Cardiac fibroblast (primary cell): ENCODE measurements around the gene BLOC1S3.
A peak's percentile ranks its signal among the peaks of the same experiment; 100 is the strongest.

Experiments used
- DNase-seq, 2 donors: peaks; one replicate each; pipeline versions ENCODE4 v3.0.0 to v3.0.0-alpha.2; 2010; ENCODE audit warnings: low read depth in 2 of 2
- H3K4me3 ChIP-seq, 2 donors: replicated peaks in 1 of 2; 1 replicate in 1 of 2; 2 replicates in 1 of 2; pipeline ENCODE4 v1.5.1; 2011; ENCODE audit warnings: low read depth in 2 of 2, low read length in 2 of 2, mild to moderate bottlenecking in 2 of 2, moderate library complexity in 1 of 2
- CTCF ChIP-seq: IDR thresholded peaks from one replicate; pipeline ENCODE4 v1.5.1; 2011; ENCODE audit warnings: low read depth, mild to moderate bottlenecking, low read length, inconsistent platforms

The BLOC1S3 gene

GRCh38 chr19:45163156-45163555, 15.4 kb upstream of the BLOC1S3 start:
- DNase-seq: no peak
- TF ChIP-seq CTCF: no peak
- H3K4me3 ChIP-seq: no peak overlapping the region

DNA sequence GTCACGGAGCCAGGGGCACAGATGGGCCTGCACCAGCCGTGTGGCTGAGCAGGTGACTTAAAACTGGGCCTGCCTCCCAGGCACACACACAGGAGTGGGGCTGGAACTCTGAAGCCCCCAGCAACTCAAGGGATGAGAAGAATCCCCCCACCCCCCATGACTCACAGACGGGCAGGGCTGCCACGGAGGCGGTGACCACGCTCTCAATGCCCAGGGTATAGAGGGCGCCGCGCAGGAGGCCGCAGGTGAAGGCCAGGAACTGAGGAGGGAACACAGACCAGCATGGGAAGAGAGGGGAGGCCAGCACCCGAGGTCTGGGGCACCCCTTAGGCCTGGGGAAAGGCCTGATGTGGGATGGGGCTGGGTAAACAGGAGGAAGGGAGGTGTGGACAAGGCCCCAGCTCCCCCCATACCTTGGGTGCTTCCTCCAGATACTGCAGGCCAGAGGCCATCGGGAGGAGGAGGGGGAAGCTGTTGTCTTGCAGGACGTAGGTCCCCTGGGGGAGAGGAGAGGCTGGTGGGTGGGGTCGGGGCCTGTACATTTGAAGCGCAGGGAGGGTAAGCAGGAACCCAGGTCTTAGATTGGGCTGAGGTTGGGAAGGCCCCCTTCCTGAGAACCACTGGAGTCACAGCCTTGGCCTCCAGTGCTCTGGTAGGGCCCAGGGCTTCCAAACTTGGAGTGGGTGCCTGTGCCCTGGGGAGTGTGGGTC, 14.7 kb upstream of the BLOC1S3 start:
- DNase-seq: no peak
- TF ChIP-seq CTCF: no peak
- H3K4me3 ChIP-seq: no peak overlapping the region

DNA sequence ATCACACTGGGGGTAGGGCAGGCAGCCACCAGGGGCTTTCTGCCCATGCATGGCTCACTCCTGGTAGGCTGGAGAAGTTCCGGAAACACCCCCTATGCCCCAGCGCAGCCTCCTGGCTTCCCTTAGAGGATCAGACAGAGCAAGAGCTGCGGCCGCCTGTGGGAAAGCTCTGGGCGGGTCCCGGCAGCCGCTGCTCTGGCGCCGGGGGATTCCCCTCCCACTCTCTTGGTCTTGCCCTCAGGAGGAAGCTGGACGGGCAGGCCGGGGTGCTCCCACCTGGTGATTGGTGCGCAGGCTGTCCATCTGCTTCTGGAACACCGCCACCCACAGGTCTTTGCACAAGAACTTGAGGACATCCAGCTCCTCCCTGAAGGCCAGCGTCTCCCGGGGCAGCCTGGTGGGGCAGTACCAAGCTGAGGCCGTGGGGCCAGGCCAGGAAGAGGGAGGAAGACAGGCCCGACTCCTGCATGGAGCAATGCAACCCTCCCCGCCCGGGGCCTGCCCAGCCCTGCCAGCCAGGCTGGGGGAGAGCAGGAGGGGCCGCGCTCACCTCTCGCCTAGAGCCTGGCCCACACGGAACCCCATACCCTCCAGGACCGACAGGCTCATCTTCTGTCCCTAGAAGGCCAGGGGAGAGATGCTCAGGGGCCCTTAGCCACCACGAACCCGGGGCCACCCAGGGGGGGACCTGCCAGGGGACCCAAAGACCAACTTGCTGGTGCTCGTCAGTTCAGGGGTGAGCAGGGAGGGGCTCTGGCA, 13.8 kb upstream of the BLOC1S3 start:
- DNase-seq: peak; percentile 67 to 85
- no peak for TF ChIP-seq CTCF

DNA sequence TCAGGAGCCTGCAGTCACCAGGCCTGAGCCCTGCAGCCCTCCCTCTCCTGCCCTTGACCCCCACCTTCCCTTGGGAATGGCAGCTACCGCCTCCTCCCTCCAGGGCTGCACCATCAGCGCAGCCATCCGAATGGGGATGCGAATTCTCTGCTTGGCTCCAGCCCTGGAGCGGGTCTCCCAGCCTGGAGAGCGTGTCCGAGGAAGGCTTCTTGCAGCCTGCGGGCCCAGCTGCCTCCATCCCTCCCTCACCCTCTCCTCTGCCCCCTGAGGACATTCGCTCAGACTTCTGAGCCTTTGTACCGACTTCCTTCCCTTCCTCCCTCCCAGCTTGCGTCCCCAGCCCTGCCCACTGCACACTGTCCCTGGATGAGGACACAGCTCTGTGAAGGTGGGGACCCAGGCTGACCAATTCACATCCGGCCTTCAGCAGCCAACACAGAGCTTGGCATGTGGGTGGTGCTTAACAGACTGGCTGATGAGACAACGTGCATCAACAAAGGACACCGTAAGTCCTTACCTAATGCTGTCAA, 11.8 kb upstream of the BLOC1S3 start:
- peak in 1 of 2 donors; percentile 22 for DNase-seq

More for the DNA sequence above, 13.8 kb upstream of the BLOC1S3 start:
- no peak overlapping the region for H3K4me3 ChIP-seq

DNA sequence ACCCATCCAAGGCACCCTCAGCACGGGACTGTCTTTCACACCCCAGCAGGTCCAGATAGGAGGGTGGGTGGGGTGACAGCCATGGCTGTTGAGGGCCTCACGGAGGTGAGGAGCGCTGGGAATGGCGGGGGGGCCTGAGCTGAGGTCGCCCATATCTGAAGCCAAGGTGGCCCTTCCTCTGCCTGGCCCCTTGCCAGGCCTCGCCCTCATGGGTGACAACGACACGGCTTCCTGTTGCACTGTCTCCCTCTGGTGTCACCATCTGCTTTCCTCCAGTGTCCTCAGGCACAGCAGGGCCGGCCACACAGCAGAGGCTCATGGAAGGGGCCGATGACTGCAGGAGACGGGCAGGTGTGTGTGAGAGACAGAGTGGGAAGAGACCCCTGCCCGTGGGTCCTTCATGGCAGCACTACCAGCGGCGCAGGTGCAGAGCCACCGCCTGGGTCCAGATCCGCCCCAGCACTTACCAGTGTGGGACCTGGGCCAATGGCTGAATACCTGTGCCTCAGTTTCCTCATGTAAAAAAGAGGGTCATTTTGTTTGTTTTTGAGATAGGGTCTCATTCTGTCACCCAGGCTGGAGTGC, 9.7 kb upstream of the BLOC1S3 start:
- TF ChIP-seq CTCF: no peak
- H3K4me3 ChIP-seq: no peak overlapping the region
- DNase-seq: no peak

More for the DNA sequence above, 11.8 kb upstream of the BLOC1S3 start:
- no peak overlapping the region for H3K4me3 ChIP-seq
- TF ChIP-seq CTCF: no peak

DNA sequence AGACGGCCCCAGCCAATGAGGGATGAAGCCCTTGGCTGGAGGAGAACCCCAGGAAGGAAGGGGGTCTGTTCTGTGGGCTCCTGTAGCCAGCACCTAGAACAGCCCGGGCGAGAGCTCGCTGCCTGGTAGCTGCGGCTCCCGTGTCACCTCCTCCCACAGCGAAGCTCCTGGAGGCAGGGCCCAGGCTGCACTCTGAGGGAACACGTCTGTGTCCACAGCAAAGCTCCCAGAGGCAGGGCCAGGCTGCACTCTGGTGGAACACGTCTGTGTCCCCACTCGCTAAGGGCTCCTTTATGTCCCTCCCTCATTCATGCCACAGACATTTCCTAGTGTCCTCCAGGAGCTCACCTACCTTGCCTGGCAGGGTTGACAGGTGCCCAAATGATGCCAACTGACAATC, 9.0 kb upstream of the BLOC1S3 start:
- no peak for DNase-seq
- no peak overlapping the region for H3K4me3 ChIP-seq
- TF ChIP-seq CTCF: no peak
